Fibroblast of the aortic adventitia (primary cell): ENCODE data around the gene ACAD10. TPM values are rescaled to one million over a fixed set of nuclear protein-coding genes. Genes with fewer than 3 reads are reported as not detected.

Source experiments
- DNase-seq: peaks from one replicate; pipeline ENCODE4 v3.0.0-alpha.2; 2010; ENCODE audit warnings: low read depth
- H3K4me3 ChIP-seq: 2 replicates; pipeline ENCODE4 v1.5.1; 2011; ENCODE audit warnings: low read depth, mild to moderate bottlenecking, control low read depth, low read length, moderate library complexity
- CTCF ChIP-seq: IDR thresholded peaks from 2 replicates; pipeline ENCODE4 v1.5.1; 2011; ENCODE audit warnings: mild to moderate bottlenecking, low read length, control low read depth, inconsistent platforms; ENCODE audit not compliant: insufficient read depth
- total RNA-seq: library from RNA; depleted of rRNA; stranded (reverse); fragments of >200 nt; gene quantifications from 2 replicates; pipeline ENCODE4 v1.2.3, GENCODE V29; 2012; ENCODE audit warnings: low replicate concordance

The ACAD10 gene
- total RNA-seq, 1 donor, result 15.1 TPM

DNA sequence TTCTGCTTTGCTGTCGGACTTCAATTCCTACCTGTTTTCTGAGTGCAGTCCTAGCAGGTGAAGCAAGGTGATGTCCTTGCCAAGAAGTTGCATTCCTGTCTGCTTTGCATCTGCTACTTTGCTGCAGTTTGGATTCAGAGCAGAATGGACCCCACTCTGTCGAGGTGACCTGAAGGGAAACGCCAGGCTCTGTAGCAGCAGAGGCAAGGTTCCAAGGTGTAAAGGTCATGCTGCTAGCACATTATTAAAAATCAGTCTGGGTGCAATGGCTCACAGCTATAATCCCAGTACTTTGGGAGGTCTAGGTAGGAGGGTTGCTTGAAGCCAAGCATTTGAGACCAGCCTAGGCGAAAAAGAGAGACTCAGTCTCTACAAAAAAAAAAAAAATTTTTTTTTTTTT is 63.5 kb downstream of the ACAD10 start:
- TF ChIP-seq CTCF, result no peak
- no peak overlapping the region for H3K4me3 ChIP-seq
- DNase-seq, result no peak

DNA sequence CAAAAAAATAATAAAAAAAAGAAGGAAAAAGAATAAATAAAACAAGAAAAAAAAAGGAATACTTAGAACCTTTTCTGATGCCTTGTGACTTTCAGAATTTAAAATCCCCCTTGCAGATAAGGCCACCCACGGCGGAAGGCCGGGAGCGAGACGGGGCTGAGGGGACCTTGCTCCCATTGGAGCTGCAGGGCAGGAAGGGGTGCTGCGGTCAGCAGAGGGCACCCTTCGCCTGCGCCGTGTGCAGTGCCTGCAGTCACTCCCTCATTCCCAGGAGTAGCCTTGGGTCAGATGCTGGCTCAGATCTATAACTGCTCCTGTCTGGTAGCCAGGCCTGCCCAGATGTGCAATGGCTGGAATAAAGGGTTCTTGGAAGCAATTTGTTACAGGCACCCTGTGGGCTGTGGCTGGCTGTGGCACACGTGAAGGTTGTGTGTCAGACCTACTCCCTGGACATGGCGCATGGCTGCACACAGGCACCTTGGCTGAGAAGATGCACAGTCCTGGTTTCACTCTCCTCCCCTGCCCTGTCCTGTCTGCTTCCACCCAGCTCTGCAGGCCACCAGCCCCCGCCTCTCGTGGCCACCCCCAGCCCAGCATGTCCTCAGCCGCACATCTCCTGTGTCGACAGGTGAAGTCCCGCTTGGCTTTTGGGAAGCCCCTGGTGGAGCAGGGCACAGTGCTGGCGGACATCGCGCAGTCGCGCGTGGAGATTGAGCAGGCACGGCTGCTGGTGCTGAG is 67.5 kb downstream of the ACAD10 start:
- TF ChIP-seq CTCF, result peak; percentile 84
- H3K4me3 ChIP-seq, result no peak overlapping the region
- peak; percentile 82 for DNase-seq

DNA sequence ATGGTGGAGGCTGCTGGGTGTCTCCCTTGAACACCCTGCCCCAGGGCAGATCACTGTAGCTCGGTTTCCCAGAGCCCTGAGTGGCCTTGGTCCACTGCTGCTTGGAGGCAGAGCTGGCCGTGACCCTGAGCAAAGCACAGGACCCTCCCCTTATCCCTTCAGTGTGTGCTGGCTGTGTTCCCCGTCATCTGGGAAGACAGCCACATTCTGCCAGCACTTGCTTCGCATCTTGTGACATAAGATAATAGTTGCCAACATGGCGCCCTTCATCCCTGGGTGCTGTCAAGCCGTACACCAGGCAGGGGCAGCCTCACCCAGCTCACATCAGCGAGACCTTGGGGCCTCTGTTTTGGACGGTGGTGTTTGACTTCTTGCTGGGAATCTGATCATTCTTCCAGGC is 68.8 kb downstream of the ACAD10 start:
- DNase-seq, result no peak
- H3K4me3 ChIP-seq, result no peak overlapping the region

DNA sequence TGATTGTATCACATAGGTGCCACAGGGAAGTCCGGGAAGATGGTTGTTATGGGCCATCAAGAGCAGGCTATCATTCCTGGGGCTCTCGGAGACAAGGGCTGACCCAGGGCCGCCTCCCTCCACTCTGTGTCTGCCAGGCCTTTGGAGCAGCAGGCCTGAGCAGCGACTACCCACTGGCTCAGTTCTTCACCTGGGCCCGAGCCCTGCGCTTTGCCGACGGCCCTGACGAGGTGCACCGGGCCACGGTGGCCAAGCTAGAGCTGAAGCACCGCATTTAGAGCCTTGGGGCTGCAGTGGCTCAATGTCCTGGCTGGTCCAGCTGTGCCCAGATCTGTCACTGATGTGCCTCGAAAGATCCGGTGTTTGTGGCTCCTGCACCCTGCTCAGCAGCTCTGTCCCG is 70.3 kb downstream of the ACAD10 start:
- no peak for TF ChIP-seq CTCF
- no peak for DNase-seq
- no peak overlapping the region for H3K4me3 ChIP-seq

More for the DNA sequence above, 68.8 kb downstream of the ACAD10 start:
- no peak for TF ChIP-seq CTCF

DNA sequence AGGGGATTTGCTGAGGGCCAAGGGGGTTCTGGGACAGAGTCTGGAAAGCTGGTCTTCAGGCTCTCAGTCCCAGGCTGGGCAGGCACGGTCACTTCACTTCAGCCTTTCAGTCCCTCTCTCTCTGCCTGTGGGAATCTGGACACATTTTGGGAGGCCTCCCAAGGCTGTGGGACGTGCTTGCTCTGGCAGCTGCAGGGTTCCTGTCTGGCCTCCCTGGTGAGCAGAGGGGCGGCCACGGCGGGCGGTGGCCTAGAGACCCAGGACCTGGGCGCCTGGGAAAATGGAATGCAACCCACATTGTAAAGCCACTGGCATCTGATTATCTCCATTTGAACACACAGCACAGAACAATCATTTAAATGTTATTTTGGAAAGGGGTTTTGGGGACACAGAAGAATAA is 70.8 kb downstream of the ACAD10 start:
- no peak for DNase-seq
- H3K4me3 ChIP-seq, result no peak overlapping the region
- TF ChIP-seq CTCF, result no peak

DNA sequence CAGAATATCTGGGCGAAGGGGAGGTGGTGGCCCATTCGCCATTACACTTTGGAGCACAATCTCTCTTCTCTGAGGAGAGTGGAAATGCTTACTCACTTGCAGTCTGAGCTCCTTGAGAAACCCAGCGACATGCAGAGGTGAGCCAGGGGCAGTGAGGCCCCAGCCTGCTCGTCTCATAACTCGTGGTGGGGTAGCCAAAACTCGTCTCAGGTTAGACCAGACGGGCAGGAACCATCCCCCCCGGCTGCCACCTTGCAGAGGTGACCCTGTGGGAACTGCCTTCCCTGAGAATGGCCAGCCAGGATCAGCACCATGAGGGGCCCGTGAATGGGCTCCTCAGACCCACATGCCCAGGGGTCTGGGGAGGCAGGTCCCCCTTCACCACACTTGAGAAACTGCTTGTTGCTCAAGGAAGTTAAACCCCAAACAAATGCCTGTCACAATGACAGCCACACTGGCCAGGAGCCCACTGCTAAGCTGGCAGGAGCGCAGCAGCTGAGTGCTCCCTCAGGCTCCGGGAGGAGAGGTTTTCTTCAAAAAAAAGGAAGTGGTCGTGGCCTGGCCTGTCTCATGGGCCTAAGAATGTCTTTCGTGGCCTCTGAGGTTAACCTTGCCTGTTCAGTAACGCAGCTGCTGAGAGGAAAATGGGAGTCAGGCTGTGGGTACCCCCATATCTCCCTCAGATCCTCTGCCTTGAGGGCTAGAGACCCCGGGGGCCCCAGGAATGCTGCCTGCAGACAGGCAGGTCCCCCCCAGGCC is 71.7 kb downstream of the ACAD10 start:
- DNase-seq, result peak; percentile 19
- TF ChIP-seq CTCF, result no peak
- H3K4me3 ChIP-seq, result no peak overlapping the region
